Measurements from ENCODE around the gene TMEM175.

Gene TMEM175

GRCh38 chr4:960636-961350 lies 28.5 kb downstream of the TMEM175 start:
- no peak for DNase-seq

- no peak for DNase-seq
These were observed 29.3 kb downstream of the TMEM175 start for GRCh38 chr4:961351-962230.

- DNase-seq, result no peak
These were observed 30.3 kb downstream of the TMEM175 start for GRCh38 chr4:962231-963208.

- no peak for DNase-seq
These were observed 31.3 kb downstream of the TMEM175 start for GRCh38 chr4:963276-964225.

GRCh38 chr4:964346-965025 lies 32.2 kb downstream of the TMEM175 start:
- DNase-seq, result no peak

DNA sequence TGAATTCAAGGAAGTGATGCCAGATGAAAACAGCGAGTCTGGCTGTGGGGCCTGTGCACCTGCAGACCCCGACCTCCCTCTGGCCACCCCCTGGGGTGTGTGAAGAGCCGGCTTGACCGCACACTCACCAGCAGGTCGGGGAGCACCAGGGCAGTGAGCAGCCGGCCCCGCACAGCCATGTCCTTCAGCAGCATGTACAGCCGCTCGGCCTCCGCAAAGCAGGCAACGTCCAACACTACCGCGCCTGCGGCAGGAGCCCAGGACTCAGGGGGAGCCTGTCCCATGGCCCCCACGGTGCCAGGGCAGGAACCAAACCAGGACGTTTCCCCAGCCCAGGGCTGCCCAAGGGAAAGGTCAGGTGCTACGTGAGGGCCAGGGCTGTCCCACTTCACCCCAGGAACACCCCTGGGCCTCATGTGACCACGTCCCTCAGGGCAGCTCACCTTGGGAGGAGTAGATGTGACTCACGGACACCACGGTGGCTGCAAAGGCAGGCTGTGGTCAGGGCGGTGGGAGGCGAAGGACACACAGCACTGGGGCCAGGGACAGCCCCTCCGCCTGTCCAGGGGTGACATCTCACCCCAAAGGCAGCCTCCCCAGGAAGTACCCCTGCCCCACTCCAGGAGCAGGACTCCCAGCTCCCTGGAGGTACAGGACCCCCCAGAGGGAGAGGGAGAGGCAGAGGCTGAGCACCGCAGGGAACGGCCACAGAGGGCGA lies 32.9 kb downstream of the TMEM175 start:
- DNase-seq, result no peak

GRCh38 chr4:965766-966134 lies 33.5 kb downstream of the TMEM175 start:
- DNase-seq, result no peak

DNA sequence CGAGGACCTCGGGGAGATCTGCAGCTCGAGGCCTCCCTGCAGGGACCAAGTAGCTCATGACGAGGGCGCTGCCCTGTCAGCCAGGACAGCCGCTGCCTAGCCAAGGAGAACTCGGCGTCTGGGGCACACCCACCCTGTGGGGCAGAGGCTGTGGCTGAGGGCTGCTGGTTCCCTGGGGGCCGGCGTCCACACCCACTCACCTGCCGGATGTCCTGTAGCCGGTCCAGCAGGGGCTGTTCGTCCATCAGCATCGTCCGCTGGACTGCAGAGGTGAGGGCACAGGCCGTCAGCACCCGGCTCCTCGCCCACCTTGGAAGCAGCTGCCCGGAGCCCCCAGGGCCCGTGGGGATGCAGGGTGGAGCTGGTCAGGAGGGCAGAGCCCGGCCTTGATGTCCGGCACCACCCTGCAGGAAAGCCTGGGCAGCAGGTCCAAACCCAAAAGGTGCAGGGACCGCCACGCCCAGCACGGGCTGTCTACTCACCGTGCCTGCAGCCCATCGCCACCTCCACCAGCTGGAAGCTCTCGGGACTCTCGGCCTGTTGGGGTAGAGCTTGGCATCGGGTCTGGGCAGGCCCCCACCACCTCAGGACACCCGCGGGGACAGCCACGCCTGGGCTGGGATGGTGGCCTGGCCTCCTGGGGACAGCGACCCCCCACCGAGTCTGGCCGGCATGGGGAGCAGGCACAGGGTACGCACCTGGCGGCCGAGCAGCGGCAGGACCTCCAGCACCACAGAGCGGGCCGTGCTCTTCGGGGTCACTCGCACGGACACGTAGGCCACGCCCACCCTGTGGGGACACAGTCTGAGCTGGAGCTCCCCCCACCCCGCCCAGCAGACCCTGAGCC lies 34.2 kb downstream of the TMEM175 start:
- DNase-seq, result no peak

DNA sequence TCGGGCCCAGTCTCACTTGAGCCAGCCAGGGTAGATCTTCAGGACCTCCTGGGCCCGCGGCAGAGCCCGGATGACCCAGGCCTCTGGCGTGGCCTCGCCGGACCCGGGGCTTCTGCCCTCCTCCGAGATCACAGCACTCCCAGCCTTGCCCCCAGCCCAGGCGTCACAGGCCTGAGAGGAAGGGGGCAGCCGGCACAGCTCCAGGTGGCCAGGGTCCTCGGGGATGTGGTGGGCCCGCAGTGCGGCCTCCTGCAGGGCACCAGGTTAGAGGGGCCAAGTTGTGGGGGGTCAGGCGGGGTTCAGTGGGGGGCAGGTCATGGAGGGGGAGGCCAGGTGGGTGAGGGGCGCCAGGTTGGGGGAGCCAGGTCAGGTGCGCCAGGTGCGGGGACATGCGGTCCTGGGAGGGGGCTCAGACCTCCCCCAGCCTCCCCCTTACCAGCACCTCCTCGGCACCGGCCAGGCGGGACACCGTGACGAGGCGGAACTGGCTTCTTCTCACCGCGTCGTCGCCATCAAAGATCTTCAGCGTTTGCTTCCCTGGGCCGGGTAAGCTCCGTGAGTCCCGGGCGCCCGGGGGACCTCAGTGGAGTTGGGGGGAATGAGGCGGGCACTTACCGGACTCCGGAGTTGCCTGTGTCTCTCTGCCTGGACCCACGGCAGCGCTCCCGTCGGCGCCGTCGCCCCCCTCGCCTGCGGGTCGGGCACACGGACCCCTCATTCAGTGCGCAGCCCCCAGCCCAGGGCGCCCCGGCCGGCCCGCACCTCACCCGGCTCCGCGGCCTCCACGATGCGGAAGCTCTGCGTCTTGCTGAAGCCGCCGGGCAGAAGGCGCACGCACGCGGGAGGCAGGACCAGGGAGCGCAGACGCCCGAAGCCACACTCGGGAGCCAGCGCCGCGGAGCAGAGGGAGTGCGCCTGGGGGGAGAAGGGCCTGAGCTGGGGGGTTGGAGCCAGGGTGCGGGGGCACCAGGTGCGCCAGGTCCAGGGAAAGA lies 35.1 kb downstream of the TMEM175 start:
- no peak for DNase-seq

- no peak for DNase-seq
These were observed 36.0 kb downstream of the TMEM175 start for GRCh38 chr4:968221-968620.

- DNase-seq, result no peak
These were observed 36.5 kb downstream of the TMEM175 start for GRCh38 chr4:968621-969394.

GRCh38 chr4:970046-970745 lies 37.9 kb downstream of the TMEM175 start:
- DNase-seq, result no peak

DNA sequence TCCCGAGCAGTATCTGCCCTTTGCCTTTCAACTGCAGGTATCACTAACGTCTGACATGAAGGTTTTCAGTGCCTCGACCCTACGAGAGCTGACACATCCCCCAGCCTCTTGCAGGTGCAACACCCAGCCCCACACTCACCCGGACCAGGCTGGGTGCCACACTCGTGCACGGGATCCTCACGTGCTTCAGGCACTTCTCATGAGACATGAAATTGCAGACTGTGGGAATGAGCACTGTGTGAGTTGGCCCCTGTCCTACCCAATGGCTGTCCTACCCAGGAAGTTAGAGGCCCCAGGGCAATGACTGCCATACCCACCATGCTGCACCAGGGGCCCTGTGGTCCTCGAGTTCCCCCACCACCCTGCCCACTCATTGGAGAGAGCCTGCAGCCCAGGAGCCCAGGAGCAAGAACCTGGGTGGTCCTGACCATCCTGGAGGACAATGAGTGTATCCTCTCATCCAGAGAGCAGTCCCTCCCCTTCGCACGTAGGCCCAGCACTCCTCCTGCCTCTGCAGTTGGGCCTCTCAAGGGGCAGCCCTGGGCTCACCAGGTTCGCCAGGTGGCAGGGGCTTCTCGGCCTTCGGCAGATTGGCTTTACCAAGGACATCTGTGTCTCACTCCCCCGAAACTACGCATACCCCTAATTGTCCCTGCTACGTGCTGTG lies 38.7 kb downstream of the TMEM175 start:
- DNase-seq, result no peak

- DNase-seq, result no peak
These were observed 39.6 kb downstream of the TMEM175 start for GRCh38 chr4:971666-972500.
